Measurements from ENCODE around the gene FRG2B.
"Not testable (repeated sequence)": the region's sequence is repeated elsewhere in the genome, so short reads cannot be mapped to it uniquely, and the experiment has no call there.

DNA sequence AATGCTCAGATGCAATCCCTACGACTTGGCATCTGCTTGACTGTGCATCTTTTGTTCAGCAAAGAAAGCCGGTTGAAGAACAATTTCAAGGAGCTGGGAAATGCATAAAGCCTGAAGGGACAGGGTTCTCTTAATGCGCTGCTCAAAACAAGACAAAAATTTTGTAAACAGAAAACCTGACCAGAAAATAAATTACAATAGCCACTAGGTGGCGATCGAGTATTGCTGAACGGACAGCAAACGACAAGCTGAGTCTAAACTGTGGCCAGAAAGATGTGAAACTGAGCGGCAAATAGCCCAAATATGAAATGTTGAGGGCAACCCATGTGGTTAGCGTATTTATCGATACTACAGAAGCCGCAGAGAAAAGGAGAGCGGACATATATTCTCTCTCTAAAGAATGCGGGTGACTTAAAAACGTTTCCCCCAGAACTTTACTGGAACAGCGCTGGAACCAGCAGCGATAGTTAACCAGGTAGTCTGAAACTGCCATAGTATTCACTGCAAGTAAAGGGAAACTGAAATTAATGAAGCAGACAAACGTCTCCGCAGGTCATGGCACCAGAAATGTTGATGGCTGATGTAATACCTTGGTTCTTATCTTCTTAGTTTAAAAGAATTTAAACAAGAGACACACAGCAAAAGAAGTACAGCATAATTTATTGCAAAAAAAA is 20.6 kb upstream of the FRG2B start:
- TF ChIP-seq, protein P1, sequence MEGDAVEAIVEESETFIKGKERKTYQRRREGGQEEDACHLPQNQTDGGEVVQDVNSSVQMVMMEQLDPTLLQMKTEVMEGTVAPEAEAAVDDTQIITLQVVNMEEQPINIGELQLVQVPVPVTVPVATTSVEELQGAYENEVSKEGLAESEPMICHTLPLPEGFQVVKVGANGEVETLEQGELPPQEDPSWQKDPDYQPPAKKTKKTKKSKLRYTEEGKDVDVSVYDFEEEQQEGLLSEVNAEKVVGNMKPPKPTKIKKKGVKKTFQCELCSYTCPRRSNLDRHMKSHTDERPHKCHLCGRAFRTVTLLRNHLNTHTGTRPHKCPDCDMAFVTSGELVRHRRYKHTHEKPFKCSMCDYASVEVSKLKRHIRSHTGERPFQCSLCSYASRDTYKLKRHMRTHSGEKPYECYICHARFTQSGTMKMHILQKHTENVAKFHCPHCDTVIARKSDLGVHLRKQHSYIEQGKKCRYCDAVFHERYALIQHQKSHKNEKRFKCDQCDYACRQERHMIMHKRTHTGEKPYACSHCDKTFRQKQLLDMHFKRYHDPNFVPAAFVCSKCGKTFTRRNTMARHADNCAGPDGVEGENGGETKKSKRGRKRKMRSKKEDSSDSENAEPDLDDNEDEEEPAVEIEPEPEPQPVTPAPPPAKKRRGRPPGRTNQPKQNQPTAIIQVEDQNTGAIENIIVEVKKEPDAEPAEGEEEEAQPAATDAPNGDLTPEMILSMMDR (IDR thresholded peaks at IDR 0.05), result peak; percentile 7 to 55 (median 30)
- not testable (repeated sequence) for TF ChIP-seq POLR2A (IDR thresholded peaks at IDR 0.05)
